Endothelial cell of hepatic sinusoid (primary cell): Measurements from ENCODE around the gene PPP2R5C.
"Not testable (repeated sequence)": the region's sequence is repeated elsewhere in the genome, so short reads cannot be mapped to it uniquely, and the experiment has no call there.

Experiments used
- in situ Hi-C: cut with HindIII; loops from 2 replicates; pipeline ENCODE4 v1.10.0; 2017; ENCODE audit warnings: low sequenced_read_pairs

PPP2R5C gene

GRCh38 chr14:101726954-101727302 lies 34.6 kb upstream of the PPP2R5C start:
- in situ Hi-C loops, result no loop called here

- in situ Hi-C loops, result no loop called here
These were observed 33.7 kb upstream of the PPP2R5C start for GRCh38 chr14:101727611-101728366.

GRCh38 chr14:101728367-101728742 lies 33.2 kb upstream of the PPP2R5C start:
- in situ Hi-C loops, result no loop called here

GRCh38 chr14:101729382-101729781 lies 32.1 kb upstream of the PPP2R5C start:
- in situ Hi-C loops, result no loop called here

- in situ Hi-C loops, result not testable (repeated sequence)
These were observed 31.4 kb upstream of the PPP2R5C start for GRCh38 chr14:101730157-101730556.

GRCh38 chr14:101730626-101731186 lies 30.8 kb upstream of the PPP2R5C start:
- in situ Hi-C loops, result no loop called here

- in situ Hi-C loops, result no loop called here
These were observed 30.1 kb upstream of the PPP2R5C start for GRCh38 chr14:101731187-101732080.

GRCh38 chr14:101732118-101732517 lies 29.4 kb upstream of the PPP2R5C start:
- in situ Hi-C loops, result no loop called here

- in situ Hi-C loops, result no loop called here
These were observed 28.3 kb upstream of the PPP2R5C start for GRCh38 chr14:101733211-101733610.

GRCh38 chr14:101734246-101734847 lies 27.2 kb upstream of the PPP2R5C start:
- in situ Hi-C loops, result no loop called here

- in situ Hi-C loops, result no loop called here
These were observed 26.1 kb upstream of the PPP2R5C start for GRCh38 chr14:101735453-101735852.

GRCh38 chr14:101736071-101736470 lies 25.4 kb upstream of the PPP2R5C start:
- in situ Hi-C loops, result no loop called here

GRCh38 chr14:101736585-101736984 lies 24.9 kb upstream of the PPP2R5C start:
- in situ Hi-C loops, result no loop called here

GRCh38 chr14:101737414-101738339 lies 23.8 kb upstream of the PPP2R5C start:
- in situ Hi-C loops, result no loop called here

GRCh38 chr14:101738703-101739320 lies 22.7 kb upstream of the PPP2R5C start:
- in situ Hi-C loops, result no loop called here

- in situ Hi-C loops, result no loop called here
These were observed 21.9 kb upstream of the PPP2R5C start for GRCh38 chr14:101739446-101740141.

- in situ Hi-C loops, result no loop called here
These were observed 20.5 kb upstream of the PPP2R5C start for GRCh38 chr14:101740981-101741380.

- in situ Hi-C loops, result no loop called here
These were observed 17.8 kb upstream of the PPP2R5C start for GRCh38 chr14:101743701-101744100.

- in situ Hi-C loops, result not testable (repeated sequence)
These were observed 17.1 kb upstream of the PPP2R5C start for GRCh38 chr14:101744382-101744781.
